CD4-positive, alpha-beta T cell treated with Interleukin-12 subunit alpha and Interleukin-12 subunit beta, for 1 hour (primary cell): Measurements from ENCODE around the gene BCAS3.
"Not testable (repeated sequence)": the region's sequence is repeated elsewhere in the genome, so short reads cannot be mapped to it uniquely, and the experiment has no call there.

ENCODE experiments used
- DNase-seq: peaks from one replicate; pipeline ENCODE4 v3.0.0-alpha.2; 2020

Gene BCAS3

DNA sequence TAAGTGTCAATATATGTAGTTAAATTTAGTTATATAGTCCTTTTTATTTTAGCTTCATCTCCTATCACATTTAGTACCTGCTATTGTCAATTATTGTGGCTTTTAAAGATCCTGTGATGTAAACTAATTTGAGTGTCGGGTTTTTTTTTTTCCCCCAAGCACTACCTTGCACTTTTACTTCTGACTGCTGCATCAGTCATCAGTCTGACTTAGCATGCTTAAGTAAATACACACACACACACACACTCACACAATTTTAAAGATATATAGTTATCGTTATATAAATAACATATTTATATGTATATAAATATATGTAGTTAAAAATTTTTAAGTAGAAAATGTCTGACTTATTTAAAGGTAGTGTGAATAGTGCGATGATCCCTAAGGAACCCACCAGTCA, 127.2 kb downstream of the BCAS3 start:
- no peak for DNase-seq

DNA sequence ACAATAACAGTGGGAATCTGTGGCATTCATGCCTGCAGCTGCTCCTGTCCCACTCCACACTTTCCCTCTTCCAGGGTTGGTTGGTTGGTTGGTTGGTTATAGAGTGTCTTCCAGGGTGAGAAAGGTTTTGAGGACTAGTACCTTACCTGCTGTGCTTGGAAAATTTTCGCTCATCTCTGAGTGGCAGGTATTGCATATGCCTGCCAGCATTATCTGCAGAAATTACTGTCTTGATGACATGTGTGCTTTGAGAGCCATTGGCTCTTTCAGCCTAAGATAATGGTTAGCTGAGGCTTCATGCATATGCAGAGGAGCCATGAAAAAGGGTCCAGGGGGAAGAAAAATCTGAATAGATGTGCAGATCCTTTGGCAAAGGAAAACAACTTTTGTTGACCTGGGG, 131.8 kb downstream of the BCAS3 start:
- no peak for DNase-seq

GRCh38 chr17:60814941-60815340, 137.3 kb downstream of the BCAS3 start:
- not testable (repeated sequence) for DNase-seq

GRCh38 chr17:60817192-60817591, 139.5 kb downstream of the BCAS3 start:
- DNase-seq = no peak

- no peak for DNase-seq
Measured at GRCh38 chr17:60819447-60820130, 141.9 kb downstream of the BCAS3 start.

- no peak for DNase-seq
Measured at GRCh38 chr17:60823515-60823914, 145.9 kb downstream of the BCAS3 start.

GRCh38 chr17:60825351-60825750, 147.7 kb downstream of the BCAS3 start:
- DNase-seq = no peak

GRCh38 chr17:60827943-60828342, 150.3 kb downstream of the BCAS3 start:
- no peak for DNase-seq

DNA sequence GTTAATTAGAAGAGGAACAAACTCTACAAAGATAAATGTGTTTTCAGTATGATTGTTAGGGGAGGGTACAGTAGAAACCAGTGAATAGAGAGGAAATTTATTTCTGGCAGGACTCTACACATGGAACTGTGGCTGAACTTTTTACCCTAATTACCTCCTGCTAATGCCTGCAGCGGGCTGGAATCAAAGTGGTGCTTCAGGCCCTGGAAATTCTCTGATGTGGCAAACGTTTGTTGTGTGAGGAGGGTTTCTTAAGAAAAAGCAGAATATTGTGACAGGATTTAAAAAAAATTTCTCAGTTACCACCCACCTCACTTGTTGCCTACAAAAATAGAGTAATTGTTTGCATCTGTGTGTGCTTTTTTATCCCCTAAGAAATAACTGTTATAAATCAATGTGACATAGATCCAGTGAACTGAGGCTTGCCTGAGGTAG, 154.5 kb downstream of the BCAS3 start:
- no peak for DNase-seq

DNA sequence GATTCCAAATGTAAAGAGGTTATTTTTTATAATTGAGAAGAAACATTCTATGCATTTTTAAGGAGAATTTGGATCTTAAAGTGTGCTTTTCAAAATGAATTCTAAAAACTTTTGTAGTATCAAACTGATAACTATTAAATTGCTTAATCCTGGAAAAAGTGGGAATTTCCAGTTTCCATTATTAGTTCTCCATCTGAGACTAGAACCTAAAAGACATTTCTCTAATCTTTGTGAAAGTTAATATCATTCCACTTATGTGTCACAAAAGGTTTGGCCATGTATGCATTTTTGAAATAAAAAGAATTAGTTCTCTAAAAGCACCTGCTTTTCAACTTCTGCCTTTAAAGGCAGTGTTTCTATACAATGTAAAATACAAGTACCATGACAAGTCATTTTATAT, 155.0 kb downstream of the BCAS3 start:
- DNase-seq = no peak

- DNase-seq = no peak
Measured at GRCh38 chr17:60840456-60840855, 162.8 kb downstream of the BCAS3 start.

DNA sequence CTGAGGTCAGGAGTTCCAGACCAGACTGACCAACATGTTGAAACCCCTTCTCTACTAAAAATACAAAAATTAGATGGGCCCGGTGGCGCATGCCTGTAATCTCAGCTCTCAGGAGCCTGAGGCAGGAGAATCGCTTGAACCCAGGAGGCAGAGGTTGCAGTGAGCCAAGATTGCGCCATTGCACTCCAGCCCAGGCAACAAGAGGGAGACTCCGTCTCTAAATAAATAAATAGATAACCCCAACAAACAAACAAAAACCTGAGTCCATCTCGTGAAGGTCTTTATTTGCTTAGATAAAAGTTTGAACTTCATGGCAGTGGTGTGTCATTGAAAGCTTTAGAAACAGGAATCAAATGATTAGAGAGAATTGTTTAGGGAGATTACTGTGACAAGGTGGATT, 167.4 kb downstream of the BCAS3 start:
- DNase-seq = no peak

DNA sequence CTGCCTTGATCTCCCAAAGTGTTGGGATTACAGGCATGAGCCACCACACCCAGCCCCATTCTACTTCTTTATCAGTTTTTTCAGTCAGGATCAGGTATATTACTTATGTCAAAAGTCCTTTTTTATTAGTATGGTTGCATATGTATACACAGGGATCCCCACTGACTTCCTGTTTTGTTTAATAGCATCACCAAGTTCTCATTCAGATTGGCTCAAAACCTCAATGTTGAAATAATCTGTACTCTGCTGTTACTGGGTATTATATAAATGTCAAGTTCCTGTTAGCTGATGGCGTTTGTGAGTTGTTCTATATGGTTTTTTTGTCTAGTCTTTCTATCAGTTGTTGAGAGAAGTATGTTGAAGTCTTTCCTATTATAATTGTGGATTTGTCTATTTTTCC, 168.5 kb downstream of the BCAS3 start:
- DNase-seq = no peak

DNA sequence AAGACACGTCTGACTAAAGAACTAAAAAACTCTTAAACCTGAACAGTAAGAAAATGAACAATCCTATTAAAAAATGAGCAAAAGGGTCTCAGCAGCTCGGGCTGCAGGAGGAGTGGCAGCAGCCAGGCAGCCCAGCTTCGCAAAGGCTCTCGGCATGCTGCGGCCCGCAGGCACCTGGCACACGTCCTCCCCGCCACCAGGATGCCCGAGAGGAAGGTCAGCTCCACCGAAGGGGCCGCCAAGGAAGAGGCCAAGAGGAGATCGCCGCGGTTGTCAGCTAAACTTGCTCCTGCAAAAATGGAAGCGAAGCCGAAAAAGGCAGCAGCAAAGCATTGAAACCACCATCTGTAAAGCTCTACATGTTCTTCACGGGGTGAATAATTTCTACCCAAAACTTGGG, 173.5 kb downstream of the BCAS3 start:
- no peak for DNase-seq

DNA sequence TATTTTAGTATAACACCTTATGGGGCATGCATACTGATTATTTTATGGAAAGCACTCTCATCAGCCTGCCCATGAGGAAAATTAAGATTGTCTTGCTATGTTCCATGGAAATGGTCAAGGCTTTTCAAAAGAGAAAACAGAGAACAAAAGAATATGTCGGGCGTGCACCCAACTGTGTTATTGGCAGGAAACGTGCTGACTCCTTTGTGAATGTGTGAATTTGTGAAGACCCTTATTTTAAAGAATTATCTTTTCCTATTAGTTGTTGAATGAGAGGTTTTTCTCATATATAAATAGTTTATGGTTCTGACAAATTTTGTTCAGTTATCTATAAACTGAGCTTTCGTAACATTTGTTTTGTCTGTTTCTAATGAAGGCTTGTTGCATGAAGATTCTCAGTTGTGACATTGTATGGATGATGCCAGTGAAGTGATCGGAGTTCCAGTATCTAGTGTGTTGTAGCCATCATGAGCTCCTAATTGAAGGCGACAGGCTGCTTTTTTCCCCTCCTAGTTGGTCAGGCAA, 180.0 kb downstream of the BCAS3 start:
- no peak for DNase-seq

DNA sequence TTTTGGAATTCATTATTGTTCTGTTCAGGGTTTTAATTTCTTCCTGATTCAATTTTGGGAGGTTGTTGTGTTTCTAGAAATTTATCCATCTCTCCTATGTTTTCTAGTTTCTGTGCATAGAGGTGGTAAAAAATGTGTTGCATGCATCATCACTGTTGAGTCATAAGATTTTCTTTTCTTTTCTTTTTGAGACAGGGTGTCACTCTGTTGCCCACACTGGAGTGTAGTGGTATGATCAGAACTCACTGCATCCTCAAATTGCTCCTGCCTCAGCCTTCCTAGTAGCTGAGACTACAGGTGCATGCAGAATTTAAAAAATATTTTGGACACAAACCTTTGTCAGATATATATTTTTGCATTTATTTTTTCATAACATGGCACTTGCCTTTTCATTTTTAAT, 184.8 kb downstream of the BCAS3 start:
- no peak for DNase-seq

DNA sequence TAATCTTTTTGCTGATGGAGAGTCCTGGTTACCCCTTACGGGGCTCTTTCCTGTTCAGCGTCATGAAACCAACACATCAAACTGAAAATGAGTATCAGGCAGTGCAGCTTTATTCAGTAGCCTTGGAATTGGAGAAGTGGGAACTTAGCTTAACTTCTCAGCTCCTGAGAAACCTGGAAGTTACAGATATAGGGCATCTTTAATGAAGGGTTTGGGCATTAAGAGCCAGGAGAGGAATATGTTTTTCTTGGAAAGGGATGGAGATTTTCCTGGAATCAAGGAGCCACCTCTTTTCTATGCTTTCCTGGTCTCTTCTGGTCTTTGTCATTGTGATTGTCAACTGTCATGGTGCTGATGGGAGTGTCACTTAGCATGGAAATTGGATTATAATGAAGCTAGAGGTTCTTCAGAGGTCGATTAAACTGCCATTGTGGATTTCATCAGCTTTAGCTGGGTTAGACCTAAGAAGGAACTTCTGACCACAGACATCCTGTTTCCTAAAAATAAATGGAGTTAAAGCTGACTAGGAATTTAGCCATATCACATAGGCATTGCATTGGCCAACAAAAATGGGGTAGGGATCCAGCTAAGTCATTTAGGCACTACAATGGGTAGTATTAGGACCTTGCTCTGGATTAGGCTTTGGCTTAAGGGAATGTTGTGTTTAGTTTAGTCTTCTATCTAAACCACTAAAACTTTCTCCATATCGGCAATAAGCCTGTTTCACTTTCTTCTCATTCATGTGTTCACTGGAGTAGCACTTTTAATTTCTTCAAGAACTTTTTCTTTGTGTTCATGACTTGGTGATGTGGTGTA, 186.4 kb downstream of the BCAS3 start:
- no peak for DNase-seq

DNA sequence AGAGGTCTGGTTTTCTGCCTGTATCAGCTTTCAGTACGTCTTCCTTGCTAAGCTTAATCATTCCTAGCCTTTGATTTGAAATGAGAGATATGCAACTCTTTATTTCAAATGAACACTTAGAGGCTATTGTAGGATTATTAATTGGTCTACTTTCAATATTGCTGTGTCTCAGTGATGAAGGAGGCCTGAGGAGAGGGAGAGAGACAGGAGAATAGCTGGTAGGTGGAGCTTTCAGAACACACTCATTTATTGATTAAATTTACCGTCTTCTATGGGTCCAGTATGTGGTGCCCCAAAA, 187.0 kb downstream of the BCAS3 start:
- no peak for DNase-seq

- no peak for DNase-seq
Measured at GRCh38 chr17:60874772-60875171, 197.1 kb downstream of the BCAS3 start.

DNA sequence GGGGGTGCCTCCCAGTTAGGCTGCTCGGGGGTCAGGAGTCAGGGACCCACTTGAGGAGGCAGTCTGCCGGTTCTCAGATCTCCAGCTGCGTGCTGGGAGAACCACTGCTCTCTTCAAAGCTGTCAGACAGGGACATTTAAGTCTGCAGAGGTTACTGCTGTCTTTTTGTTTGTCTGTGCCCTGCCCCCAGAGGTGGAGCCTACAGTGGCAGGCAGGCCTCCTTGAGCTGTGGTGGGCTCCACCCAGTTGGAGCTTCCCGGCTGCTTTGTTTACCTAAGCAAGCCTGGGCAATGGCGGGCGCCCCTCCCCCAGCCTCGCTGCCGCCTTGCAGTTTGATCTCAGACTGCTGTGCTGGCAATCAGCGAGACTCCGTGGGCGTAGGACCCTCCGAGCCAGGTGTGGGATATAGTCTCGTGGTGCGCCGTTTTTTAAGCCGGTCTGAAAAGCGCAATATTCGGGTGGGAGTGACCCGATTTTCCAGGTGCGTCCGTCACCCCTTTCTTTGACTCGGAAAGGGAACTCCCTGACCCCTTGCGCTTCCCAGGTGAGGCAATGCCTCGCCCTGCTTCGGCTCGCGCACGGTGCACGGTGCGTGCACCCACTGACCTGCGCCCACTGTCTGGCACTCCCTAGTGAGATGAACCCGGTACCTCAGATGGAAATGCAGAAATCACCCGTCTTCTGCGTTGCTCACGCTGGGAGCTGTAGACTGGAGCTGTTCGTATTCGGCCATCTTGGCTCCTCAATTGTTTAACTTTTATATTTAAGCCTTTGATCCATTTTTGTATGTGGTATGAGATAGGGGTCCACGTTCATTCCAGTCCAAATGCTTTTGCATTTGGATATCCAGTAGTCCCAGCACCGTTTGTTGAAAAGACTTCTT, 209.3 kb downstream of the BCAS3 start:
- not testable (repeated sequence) for DNase-seq

- DNase-seq = no peak
Measured at GRCh38 chr17:60887614-60888028, 210.0 kb downstream of the BCAS3 start.

DNA sequence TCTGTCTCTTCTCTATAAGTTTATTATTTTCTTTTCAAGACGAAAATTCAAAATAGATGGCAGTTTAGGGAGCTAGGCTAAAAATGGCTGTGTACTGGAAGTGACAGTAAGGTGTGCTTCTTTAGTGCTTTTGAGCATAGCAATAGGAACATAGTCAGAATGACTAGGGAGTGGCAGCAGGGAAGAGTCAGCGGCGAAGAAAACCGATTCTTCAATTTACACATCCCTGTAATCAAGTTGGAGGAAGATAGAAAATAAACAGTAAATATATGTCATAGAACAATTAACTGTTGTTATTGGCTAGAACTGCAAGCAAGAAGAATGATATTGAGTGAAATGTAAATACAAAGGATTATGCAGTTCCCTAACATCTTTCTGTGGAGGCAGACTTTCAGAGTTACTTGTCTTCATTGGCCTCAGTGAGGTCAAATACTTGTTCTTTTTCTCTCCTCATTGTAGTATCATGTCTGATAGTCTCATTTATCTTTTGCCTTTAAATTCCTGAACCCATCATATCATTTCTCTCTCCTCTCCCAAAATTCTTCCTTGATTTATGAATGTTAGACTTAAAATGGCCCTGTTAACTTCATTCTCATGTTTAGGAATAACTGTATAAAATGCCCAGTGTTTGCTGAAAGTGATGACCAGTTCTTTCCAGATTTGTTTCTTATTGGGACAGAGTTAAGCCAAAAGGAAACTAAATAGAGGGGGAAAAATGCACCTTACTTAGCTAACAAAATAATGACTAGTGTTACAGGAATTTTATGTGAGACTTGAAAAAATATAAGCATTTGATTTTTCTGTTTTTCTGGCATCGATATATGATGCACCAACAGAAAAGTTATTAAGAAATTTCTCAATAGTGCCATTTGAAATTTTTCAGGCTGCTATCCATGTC, 211.4 kb downstream of the BCAS3 start:
- no peak for DNase-seq
